ENCODE results near the gene TSKS.

Gene TSKS

DNA sequence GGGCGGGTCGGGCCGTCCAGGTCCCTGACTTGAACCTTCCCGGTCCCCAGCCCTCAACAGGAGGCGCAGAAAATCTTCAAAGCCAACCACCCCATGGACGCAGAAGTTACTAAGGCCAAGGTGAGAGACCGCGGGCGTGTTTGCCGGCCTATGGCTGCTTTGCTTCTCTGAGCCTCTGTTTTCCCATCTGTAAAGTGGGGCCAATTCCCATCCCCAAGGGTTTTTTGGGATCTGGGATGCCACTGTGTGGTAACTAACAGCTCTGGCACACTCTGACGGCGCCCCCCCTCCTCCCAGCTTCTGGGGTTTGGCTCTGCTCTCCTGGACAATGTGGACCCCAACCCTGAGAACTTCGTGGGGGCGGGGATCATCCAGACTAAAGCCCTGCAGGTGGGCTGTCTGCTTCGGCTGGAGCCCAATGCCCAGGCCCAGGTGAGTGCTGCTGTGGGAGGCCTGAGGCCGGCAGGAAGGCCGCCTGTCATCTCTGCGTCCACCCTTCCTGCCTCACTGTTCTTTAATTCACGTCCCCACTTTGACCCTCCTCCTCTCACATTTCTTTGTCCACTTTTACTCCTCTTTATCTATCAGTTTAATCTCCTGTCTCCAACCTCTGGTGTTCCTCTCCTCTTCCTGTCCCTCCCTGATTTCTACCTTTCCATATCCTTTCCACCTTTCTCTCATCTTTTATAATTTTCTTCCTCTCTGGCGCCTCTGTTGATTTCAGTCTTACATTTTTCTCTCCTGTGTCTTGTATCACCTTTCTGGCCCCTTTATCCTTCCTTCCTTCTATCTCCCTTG is 42.9 kb upstream of the TSKS start:
- Histone ChIP-seq H3K36me3 (ENCODE audit: control insufficient read depth, insufficient read depth, low read length) (peaks cover 19% of the 10 kb centered on the region), H3K4me1 (ENCODE audit: control insufficient read depth, insufficient read depth, low read length, poor library complexity, severe bottlenecking) (peaks cover 4% of the 10 kb centered on the region), H3K27ac (ENCODE audit: insufficient read depth, low read length, poor library complexity, severe bottlenecking) (no peak overlapping the region), H3K27me3 (replicated peaks; ENCODE audit: control insufficient read depth, insufficient read depth, low read length, poor library complexity, severe bottlenecking) (no peaks in the 10 kb centered on the region), H3K4me3 (ENCODE audit: insufficient read depth, low read depth, low read length, poor library complexity, severe bottlenecking) (no peak overlapping the region), H3K9me3 (ENCODE audit: control insufficient read depth, low read length) (no peaks in the 10 kb centered on the region)
- DNase-seq, result no peak

DNA sequence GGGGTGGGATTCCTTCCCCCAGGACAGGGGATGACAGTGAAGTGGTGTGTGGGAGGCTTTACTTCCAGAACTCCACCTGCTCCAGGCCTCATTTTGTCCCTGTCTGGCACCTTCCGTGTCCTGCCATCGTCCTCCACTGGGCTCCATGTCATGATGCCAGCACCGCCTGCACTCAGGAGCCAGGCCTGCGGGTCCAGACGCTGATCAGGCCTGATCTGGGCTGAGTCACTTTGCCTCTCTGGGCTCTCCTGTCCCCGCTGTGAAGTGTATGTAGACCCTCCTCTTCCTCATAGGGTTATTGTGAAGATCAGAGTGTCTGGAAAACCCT is 40.4 kb upstream of the TSKS start:
- Histone ChIP-seq H3K36me3 (ENCODE audit: control insufficient read depth, insufficient read depth, low read length) (peaks cover 43% of the 10 kb centered on the region), H3K9me3 (ENCODE audit: control insufficient read depth, low read length) (no peaks in the 10 kb centered on the region), H3K27me3 (replicated peaks; ENCODE audit: control insufficient read depth, insufficient read depth, low read length, poor library complexity, severe bottlenecking) (no peaks in the 10 kb centered on the region)

DNA sequence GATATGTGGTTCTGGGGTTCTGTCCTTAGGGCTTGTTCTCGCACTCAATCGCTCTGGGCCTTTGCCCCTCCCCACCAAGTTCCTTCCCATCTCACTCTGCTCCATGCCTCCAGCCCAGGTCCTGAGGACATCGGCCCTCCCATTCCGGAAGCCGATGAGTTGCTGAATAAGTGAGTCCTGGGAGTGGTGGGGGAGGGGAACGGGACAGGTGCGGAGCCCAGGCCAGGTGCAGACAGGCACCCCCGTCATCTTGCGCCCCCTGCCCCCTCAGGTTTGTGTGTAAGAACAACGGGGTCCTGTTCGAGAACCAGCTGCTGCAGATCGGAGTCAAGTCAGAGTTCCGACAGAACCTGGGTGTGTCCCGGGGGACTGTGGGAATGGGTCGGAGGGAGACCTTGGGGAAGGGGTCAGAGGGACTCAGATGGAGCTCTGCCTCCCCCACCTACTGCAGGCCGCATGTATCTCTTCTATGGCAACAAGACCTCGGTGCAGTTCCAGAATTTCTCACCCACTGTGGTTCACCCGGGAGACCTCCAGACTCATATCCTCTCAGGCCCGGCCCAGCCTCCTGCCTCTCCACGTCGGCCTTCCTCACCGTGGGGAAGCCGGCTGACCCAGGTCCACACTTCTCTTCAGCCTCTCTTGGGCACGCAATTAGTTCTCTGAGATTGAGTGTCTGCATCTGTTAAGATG is 39.9 kb upstream of the TSKS start:
- no peak for DNase-seq
- Histone ChIP-seq H3K36me3 (ENCODE audit: control insufficient read depth, insufficient read depth, low read length) (peaks cover 48% of the 10 kb centered on the region), H3K4me1 (ENCODE audit: control insufficient read depth, insufficient read depth, low read length, poor library complexity, severe bottlenecking) (no peaks in the 10 kb centered on the region)

More for the DNA sequence above, 40.4 kb upstream of the TSKS start:
- Histone ChIP-seq H3K4me3 (ENCODE audit: insufficient read depth, low read depth, low read length, poor library complexity, severe bottlenecking) (no peak overlapping the region), H3K4me1 (ENCODE audit: control insufficient read depth, insufficient read depth, low read length, poor library complexity, severe bottlenecking) (no peaks in the 10 kb centered on the region), H3K27ac (ENCODE audit: insufficient read depth, low read length, poor library complexity, severe bottlenecking) (no peak overlapping the region)
- no peak for DNase-seq

DNA sequence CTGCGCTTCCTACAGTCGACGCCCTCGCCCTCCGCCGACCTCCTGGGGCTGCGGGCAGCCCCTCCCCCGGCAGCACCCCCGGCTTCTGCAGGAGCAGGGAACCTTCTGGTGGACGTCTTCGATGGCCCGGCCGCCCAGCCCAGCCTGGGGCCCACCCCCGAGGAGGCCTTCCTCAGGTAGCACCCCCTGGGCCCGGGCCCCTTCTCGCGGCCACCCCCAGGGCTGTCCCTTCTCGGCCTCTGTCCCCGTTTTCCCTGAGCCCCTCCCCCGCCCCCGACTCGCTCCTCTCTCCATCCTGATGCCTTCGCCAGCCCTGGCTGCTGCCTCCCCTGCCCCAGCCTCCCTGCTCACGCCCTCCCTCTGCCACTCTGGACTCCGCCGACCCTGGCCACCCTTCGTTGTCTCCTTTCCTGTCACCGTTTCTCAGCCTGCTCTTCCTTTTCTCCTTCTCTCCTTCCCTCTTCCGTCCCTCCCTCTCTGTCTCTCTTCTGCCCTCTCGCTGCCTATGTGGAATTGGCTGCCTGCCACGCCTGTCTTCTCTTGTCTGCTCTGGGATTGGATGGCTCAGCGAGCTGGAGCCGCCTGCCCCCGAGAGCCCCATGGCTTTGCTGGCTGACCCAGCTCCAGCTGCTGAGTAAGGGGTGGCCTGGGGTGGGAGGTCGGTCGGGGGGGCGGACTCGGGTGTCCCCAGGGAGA is 39.0 kb upstream of the TSKS start:
- Histone ChIP-seq H3K36me3 (ENCODE audit: control insufficient read depth, insufficient read depth, low read length) (peaks cover 52% of the 10 kb centered on the region), H3K4me3 (ENCODE audit: insufficient read depth, low read depth, low read length, poor library complexity, severe bottlenecking) (no peak overlapping the region), H3K9me3 (ENCODE audit: control insufficient read depth, low read length) (no peaks in the 10 kb centered on the region), H3K27me3 (replicated peaks; ENCODE audit: control insufficient read depth, insufficient read depth, low read length, poor library complexity, severe bottlenecking) (no peaks in the 10 kb centered on the region), H3K4me1 (ENCODE audit: control insufficient read depth, insufficient read depth, low read length, poor library complexity, severe bottlenecking) (no peaks in the 10 kb centered on the region), H3K27ac (ENCODE audit: insufficient read depth, low read length, poor library complexity, severe bottlenecking) (no peak overlapping the region)
- DNase-seq, result no peak

More for the DNA sequence above, 39.9 kb upstream of the TSKS start:
- Histone ChIP-seq H3K27me3 (replicated peaks; ENCODE audit: control insufficient read depth, insufficient read depth, low read length, poor library complexity, severe bottlenecking) (no peaks in the 10 kb centered on the region), H3K9me3 (ENCODE audit: control insufficient read depth, low read length) (no peaks in the 10 kb centered on the region), H3K27ac (ENCODE audit: insufficient read depth, low read length, poor library complexity, severe bottlenecking) (no peak overlapping the region), H3K4me3 (ENCODE audit: insufficient read depth, low read depth, low read length, poor library complexity, severe bottlenecking) (no peak overlapping the region)

DNA sequence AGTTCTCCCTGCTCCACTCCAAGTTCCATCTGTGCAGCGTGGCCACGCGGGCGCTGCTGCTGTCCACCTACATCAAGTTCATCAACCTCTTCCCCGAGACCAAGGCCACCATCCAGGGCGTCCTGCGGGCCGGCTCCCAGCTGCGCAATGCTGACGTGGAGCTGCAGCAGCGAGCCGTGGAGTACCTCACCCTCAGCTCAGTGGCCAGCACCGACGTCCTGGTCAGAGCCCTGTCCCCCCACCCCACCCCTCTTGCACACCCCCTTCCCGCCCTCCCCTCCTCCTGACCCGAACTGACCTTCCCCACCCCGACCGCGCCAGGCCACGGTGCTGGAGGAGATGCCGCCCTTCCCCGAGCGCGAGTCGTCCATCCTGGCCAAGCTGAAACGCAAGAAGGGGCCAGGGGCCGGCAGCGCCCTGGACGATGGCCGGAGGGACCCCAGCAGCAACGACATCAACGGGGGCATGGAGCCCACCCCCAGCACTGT is 38.3 kb upstream of the TSKS start:
- H3K9me3 ChIP-seq (ENCODE audit: control insufficient read depth, low read length), result no peaks in the 10 kb centered on the region
- no peak overlapping the region for H3K27ac ChIP-seq (ENCODE audit: insufficient read depth, low read length, poor library complexity, severe bottlenecking)
- DNase-seq, result no peak
- H3K36me3 ChIP-seq (ENCODE audit: control insufficient read depth, insufficient read depth, low read length), result peaks cover 58% of the 10 kb centered on the region
- H3K4me3 ChIP-seq (ENCODE audit: insufficient read depth, low read depth, low read length, poor library complexity, severe bottlenecking), result no peak overlapping the region
- no peaks in the 10 kb centered on the region for H3K27me3 ChIP-seq (replicated peaks; ENCODE audit: control insufficient read depth, insufficient read depth, low read length, poor library complexity, severe bottlenecking)
- H3K4me1 ChIP-seq (ENCODE audit: control insufficient read depth, insufficient read depth, low read length, poor library complexity, severe bottlenecking), result no peaks in the 10 kb centered on the region

DNA sequence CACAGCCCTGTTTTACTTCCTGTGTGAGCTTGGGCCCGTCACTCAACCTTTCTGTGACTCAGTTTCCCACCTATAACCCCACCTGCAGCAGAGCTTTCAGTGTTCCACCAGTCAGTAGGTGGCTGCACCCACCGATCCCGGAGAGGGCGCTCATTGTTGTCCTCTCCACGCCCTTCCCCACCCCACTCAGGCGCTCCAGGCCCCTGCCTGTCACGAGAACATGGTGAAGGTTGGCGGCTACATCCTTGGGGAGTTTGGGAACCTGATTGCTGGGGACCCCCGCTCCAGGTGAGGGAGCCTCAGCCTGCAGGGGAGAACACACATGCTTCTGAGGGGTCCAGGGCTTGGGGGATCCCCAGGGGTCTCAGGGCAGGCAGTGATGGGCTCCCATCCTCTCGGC is 37.7 kb upstream of the TSKS start:
- H3K27me3 ChIP-seq (replicated peaks; ENCODE audit: control insufficient read depth, insufficient read depth, low read length, poor library complexity, severe bottlenecking), result no peaks in the 10 kb centered on the region
- H3K9me3 ChIP-seq (ENCODE audit: control insufficient read depth, low read length), result no peaks in the 10 kb centered on the region
- H3K4me1 ChIP-seq (ENCODE audit: control insufficient read depth, insufficient read depth, low read length, poor library complexity, severe bottlenecking), result no peaks in the 10 kb centered on the region
- H3K27ac ChIP-seq (ENCODE audit: insufficient read depth, low read length, poor library complexity, severe bottlenecking), result no peak overlapping the region
- peaks cover 65% of the 10 kb centered on the region for H3K36me3 ChIP-seq (ENCODE audit: control insufficient read depth, insufficient read depth, low read length)
- DNase-seq, result no peak
- H3K4me3 ChIP-seq (ENCODE audit: insufficient read depth, low read depth, low read length, poor library complexity, severe bottlenecking), result no peak overlapping the region

DNA sequence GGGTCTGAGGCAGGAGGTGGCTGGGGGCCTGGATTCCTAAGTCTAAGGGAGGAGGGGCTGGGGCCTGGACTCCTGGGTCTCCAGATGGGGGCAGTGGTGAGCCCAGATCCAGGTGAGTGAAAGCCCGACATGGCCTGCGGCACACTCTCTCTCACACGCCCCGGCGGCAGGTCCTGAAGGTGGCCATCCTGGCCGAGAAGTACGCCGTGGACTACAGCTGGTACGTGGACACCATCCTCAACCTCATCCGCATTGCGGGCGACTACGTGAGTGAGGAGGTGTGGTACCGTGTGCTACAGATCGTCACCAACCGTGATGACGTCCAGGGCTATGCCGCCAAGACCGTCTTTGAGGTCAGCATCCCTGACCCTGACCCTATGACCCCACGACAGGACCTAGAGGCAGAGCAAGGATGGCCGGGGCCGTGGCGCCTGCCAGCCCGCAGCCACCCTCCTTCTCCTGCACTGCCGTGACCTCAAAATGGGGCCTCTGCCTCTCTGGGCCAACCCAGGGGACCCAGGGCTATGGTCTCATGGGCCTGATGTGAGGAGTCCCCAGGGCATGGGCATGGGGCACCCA is 36.8 kb upstream of the TSKS start:
- H3K9me3 ChIP-seq (ENCODE audit: control insufficient read depth, low read length), result no peaks in the 10 kb centered on the region
- no peak for DNase-seq

DNA sequence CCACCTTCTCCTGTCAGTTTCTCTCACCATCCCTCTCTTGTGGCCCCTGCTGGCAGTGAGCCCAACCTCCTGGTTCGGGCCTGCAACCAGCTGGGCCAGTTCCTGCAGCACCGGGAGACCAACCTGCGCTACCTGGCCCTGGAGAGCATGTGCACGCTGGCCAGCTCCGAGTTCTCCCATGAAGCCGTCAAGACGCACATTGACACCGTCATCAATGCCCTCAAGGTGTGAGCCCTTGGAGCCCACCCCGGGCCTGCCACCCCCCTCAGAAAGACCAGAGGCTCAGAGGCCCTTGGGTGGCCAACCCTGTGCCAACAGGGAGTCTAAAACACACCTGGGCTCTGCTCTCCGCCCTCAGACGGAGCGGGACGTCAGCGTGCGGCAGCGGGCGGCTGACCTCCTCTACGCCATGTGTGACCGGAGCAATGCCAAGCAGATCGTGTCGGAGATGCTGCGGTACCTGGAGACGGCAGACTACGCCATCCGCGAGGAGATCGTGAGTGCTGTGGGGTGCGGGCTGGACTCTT is 36.2 kb upstream of the TSKS start:
- no peaks in the 10 kb centered on the region for H3K27me3 ChIP-seq (replicated peaks; ENCODE audit: control insufficient read depth, insufficient read depth, low read length, poor library complexity, severe bottlenecking)
- no peak overlapping the region for H3K27ac ChIP-seq (ENCODE audit: insufficient read depth, low read length, poor library complexity, severe bottlenecking)
- no peaks in the 10 kb centered on the region for H3K9me3 ChIP-seq (ENCODE audit: control insufficient read depth, low read length)
- no peak for DNase-seq
- H3K4me1 ChIP-seq (ENCODE audit: control insufficient read depth, insufficient read depth, low read length, poor library complexity, severe bottlenecking), result no peaks in the 10 kb centered on the region
- no peak overlapping the region for H3K4me3 ChIP-seq (ENCODE audit: insufficient read depth, low read depth, low read length, poor library complexity, severe bottlenecking)
- H3K36me3 ChIP-seq (ENCODE audit: control insufficient read depth, insufficient read depth, low read length), result peaks cover 74% of the 10 kb centered on the region

More for the DNA sequence above, 36.8 kb upstream of the TSKS start:
- Histone ChIP-seq H3K4me1 (ENCODE audit: control insufficient read depth, insufficient read depth, low read length, poor library complexity, severe bottlenecking) (no peaks in the 10 kb centered on the region), H3K27me3 (replicated peaks; ENCODE audit: control insufficient read depth, insufficient read depth, low read length, poor library complexity, severe bottlenecking) (no peaks in the 10 kb centered on the region), H3K4me3 (ENCODE audit: insufficient read depth, low read depth, low read length, poor library complexity, severe bottlenecking) (no peak overlapping the region), H3K36me3 (ENCODE audit: control insufficient read depth, insufficient read depth, low read length) (peaks cover 73% of the 10 kb centered on the region), H3K27ac (ENCODE audit: insufficient read depth, low read length, poor library complexity, severe bottlenecking) (no peak overlapping the region)

DNA sequence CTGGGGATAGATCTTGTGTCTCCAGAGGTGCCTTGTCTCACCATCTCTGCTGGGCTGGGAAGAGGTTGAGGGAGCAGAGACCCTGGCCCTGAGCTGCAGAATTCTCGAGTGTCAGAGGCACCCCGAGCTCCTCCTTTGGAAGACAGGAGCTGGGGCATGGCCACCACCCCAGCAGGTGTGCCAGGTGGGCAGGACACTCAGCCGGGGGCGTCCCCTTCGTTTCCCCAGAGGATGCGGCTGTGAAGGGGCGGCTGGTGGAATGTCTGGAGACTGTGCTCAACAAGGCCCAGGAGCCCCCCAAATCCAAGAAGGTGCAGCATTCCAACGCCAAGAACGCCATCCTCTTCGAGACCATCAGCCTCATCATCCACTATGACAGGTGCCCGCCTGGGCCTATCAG is 35.5 kb upstream of the TSKS start:
- H3K36me3 ChIP-seq (ENCODE audit: control insufficient read depth, insufficient read depth, low read length), result peaks cover 70% of the 10 kb centered on the region
- H3K27ac ChIP-seq (ENCODE audit: insufficient read depth, low read length, poor library complexity, severe bottlenecking), result no peak overlapping the region
- H3K4me3 ChIP-seq (ENCODE audit: insufficient read depth, low read depth, low read length, poor library complexity, severe bottlenecking), result no peak overlapping the region
- H3K27me3 ChIP-seq (replicated peaks; ENCODE audit: control insufficient read depth, insufficient read depth, low read length, poor library complexity, severe bottlenecking), result no peaks in the 10 kb centered on the region
- DNase-seq, result no peak
- H3K4me1 ChIP-seq (ENCODE audit: control insufficient read depth, insufficient read depth, low read length, poor library complexity, severe bottlenecking), result no peaks in the 10 kb centered on the region
- no peaks in the 10 kb centered on the region for H3K9me3 ChIP-seq (ENCODE audit: control insufficient read depth, low read length)
